ENCODE measurements around the gene DMRTB1.

DMRTB1 gene

DNA sequence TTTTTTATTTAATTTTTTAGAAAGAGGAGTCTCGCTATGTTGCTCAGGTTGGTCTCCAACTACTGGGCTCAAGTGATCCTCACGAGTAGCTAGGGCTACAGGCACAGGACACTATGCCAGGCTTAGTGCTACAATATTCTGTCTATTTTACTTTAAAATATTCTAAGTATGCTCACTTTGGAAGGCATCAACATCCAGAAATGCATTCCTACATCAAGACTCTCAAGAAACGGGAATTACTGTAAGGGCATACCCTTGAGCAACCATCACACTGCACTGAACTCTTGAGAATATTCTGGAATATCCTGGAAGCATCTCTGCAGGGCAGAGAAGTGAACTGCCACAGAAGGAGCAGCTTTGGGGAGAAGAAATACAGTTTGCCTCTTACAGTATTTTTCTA lies 565 bp upstream of the DMRTB1 start:
- peak; percentile 34 for DNase-seq (ENCODE audit: low read depth)
- TF ChIP-seq, protein P1, sequence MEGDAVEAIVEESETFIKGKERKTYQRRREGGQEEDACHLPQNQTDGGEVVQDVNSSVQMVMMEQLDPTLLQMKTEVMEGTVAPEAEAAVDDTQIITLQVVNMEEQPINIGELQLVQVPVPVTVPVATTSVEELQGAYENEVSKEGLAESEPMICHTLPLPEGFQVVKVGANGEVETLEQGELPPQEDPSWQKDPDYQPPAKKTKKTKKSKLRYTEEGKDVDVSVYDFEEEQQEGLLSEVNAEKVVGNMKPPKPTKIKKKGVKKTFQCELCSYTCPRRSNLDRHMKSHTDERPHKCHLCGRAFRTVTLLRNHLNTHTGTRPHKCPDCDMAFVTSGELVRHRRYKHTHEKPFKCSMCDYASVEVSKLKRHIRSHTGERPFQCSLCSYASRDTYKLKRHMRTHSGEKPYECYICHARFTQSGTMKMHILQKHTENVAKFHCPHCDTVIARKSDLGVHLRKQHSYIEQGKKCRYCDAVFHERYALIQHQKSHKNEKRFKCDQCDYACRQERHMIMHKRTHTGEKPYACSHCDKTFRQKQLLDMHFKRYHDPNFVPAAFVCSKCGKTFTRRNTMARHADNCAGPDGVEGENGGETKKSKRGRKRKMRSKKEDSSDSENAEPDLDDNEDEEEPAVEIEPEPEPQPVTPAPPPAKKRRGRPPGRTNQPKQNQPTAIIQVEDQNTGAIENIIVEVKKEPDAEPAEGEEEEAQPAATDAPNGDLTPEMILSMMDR (conservative IDR thresholded peaks at IDR 0.05; ENCODE audit: low read length) = no peak
- H3K4me3 ChIP-seq (ENCODE audit: low read length) = no peak overlapping the region

DNA sequence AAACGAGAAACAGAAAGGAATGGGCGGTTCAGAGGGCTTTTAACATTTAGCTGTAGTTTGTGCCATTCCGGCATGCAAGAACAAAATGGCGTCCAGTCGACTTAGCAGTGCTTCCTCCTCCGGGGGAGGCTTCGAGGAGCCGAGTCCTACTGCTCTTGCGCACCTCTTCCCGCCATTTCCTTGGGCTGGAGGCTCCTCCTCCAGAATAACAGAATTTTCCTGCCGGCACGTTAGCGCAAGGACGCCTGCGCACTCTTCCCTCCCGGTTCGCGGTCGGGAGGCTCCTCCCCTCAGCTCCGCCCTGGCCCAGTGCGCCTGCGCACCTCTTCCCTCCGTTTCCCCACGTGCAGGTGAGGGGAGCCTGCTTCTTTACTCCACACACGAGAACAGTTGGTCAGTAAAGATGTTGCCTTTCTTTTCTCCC lies 1.0 kb downstream of the DMRTB1 start:
- DNase-seq (ENCODE audit: low read depth) = no peak
- H3K4me3 ChIP-seq (ENCODE audit: low read length) = no peak overlapping the region
- TF ChIP-seq, protein P1 (conservative IDR thresholded peaks at IDR 0.05; ENCODE audit: low read length) = no peak

GRCh38 chr1:53460666-53461322 lies 1.6 kb downstream of the DMRTB1 start:
- DNase-seq (ENCODE audit: low read depth) = no peak
- H3K4me3 ChIP-seq (ENCODE audit: low read length) = no peak overlapping the region
- TF ChIP-seq, protein P1 (conservative IDR thresholded peaks at IDR 0.05; ENCODE audit: low read length) = no peak

GRCh38 chr1:53461323-53462044 lies 2.3 kb downstream of the DMRTB1 start:
- no peak overlapping the region for H3K4me3 ChIP-seq (ENCODE audit: low read length)
- no peak for DNase-seq (ENCODE audit: low read depth)
- TF ChIP-seq, protein P1 (conservative IDR thresholded peaks at IDR 0.05; ENCODE audit: low read length) = no peak

DNA sequence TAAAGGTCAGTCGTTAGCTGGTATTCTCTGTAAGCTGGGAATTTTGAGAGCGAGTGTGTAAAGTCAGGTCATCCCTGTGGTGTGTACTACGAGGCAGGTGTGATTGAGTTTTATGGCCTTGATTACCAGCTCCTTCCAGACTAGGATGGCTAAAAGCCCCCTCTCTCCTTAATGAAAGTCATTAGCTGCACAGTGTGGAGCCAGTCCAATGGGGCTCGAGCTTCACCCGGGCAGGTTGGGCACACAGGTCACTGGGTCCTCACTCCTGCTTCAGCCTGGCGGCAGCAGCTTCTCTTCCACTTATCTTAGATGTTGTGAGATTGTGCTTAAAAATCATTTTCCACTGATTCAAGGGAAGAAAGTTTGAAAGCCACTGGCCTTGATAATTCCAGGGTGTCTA lies 3.0 kb downstream of the DMRTB1 start:
- DNase-seq (ENCODE audit: low read depth) = no peak
- TF ChIP-seq, protein P1 (conservative IDR thresholded peaks at IDR 0.05; ENCODE audit: low read length) = no peak

GRCh38 chr1:53462769-53463501 lies 3.7 kb downstream of the DMRTB1 start:
- TF ChIP-seq, protein P1 (conservative IDR thresholded peaks at IDR 0.05; ENCODE audit: low read length) = no peak
- DNase-seq (ENCODE audit: low read depth) = no peak
- no peak overlapping the region for H3K4me3 ChIP-seq (ENCODE audit: low read length)

More for the DNA sequence above, 3.0 kb downstream of the DMRTB1 start:
- no peak overlapping the region for H3K4me3 ChIP-seq (ENCODE audit: low read length)

All from AG10803 (cell line).